Right lobe of liver (tissue), 6 donors: ENCODE measurements around the gene MPST. TPM values are rescaled to one million over a fixed set of nuclear protein-coding genes. Genes with fewer than 3 reads are reported as not detected.
A peak's percentile ranks its signal among the peaks of the same experiment; 100 is the strongest.

Experiments used
- ATAC-seq, 4 donors: fragments of 200-7000 bp; cut with Tn5 transposase; one replicate each; pipeline ENCODE4 v1.9.1; 2020; ENCODE audit warnings: mild to moderate bottlenecking in 4 of 4, moderate library complexity in 4 of 4
- DNase-seq, 3 donors: peaks; one replicate each; pipeline ENCODE4 v3.0.0-alpha.2; 2020
- H3K27ac ChIP-seq, 3 donors: fragments of 200-600 bp; one replicate each; pipeline ENCODE4 v1.8.0; 2022
- H3K27me3 ChIP-seq, 2 donors: fragments of 200-600 bp; one replicate each; pipeline ENCODE4 v1.8.0; 2022
- H3K36me3 ChIP-seq, 4 donors: fragments of 200-600 bp; sonication (generic) in 1 of 4; one replicate each; pipeline versions ENCODE4 v1.5.1 to v1.8.0; 2017 to 2022; ENCODE audit warnings: control low read depth in 1 of 4
- H3K4me1 ChIP-seq, 4 donors: fragments of 200-600 bp; sonication (generic) in 1 of 4; one replicate each; pipeline versions ENCODE4 v1.5.1 to v1.8.0; 2017 to 2022; ENCODE audit warnings: control low read depth in 1 of 4
- H3K4me3 ChIP-seq, 3 donors: fragments of 200-600 bp; one replicate each; pipeline ENCODE4 v1.8.0; 2022
- H3K9me3 ChIP-seq, 4 donors: fragments of 200-600 bp; sonication (generic) in 1 of 4; one replicate each; pipeline versions ENCODE4 v1.5.1 to v1.8.0; 2017 to 2022; ENCODE audit warnings: control low read depth in 1 of 4
- CTCF ChIP-seq, 4 donors: fragments of 200-600 bp in 3 of 4; fragments of 450-650 bp in 1 of 4; IDR thresholded peaks; one replicate each; pipeline versions ENCODE4 v1.5.1 to v1.8.0; 2016 to 2022; ENCODE audit warnings: antibody characterized with exemption in 4 of 4, mild to moderate bottlenecking in 2 of 4
- POLR2A ChIP-seq: fragments of 450-650 bp; IDR thresholded peaks from one replicate; pipeline ENCODE4 v1.6.1; 2017; ENCODE audit warnings: antibody characterized with exemption, mild to moderate bottlenecking
- WGBS: methylation state at CpG from one replicate; pipeline ENCODE4 v1.1.6; 2018; ENCODE audit warnings: low coverage, low lambda C conversion rate; ENCODE audit not compliant: insufficient coverage; ENCODE audit errors: missing lambda C conversion rate; 5-methylcytosine and 5-hydroxymethylcytosine counted together
- intact Hi-C, 2 donors: fragments of 100-400 bp; cut with DNase I; formaldehyde crosslinking; loops; one replicate each; pipeline versions ENCODE4 v1.11.2 to v1.14.1; 2022
- total RNA-seq, 6 experiments: library from RNA; depleted of rRNA in 2 of 6; stranded (reverse); fragments of >200 nt in 2 of 6; fragmentation: NEBNext Ultra II Directional in 3 of 6; extraction: Animal tissue kit (Norgen Biotek cat#: 25700) in 3 of 6; gene quantifications; one replicate each; pipeline versions ENCODE4 v1.1.0 to v1.2.4, GENCODE V29; 2016 to 2023
- donor health status: DM: no; HTN: yes; CAD: no.
- donor health status: DM: no; HTN: no; CAD: no.
- donor health status: DM: no; HTN: no; CAD: no.
- donor health status: DM: no; HTN: yes; CAD: no.
- donor health status: DM: no; HTN: yes; CAD: no.

Gene MPST
- total RNA-seq, 6 experiments from 2014 or later = 153 to 301 (median 214) TPM

- Histone ChIP-seq H3K4me1 (peaks cover 0 to 62% (median 26%) of the 10 kb centered on the region in 4 donors), H3K27me3 (no peaks in the 10 kb centered on the region), H3K36me3 (peaks cover 0 to 16% (median 7%) of the 10 kb centered on the region in 4 donors), H3K9me3 (no peaks in the 10 kb centered on the region), H3K27ac (peak overlapping the region; percentile 66 to 89 (median 69)), H3K4me3 (peak overlapping the region; percentile 8 to 50 (median 37))
- intact Hi-C loops = no loop called here
- peak; percentile 61 to 75 (median 69) for ATAC-seq
- 32% methylated on average over 7 of the region's 23 CpGs for WGBS
- peak; percentile 75 to 88 (median 83) for DNase-seq
- TF ChIP-seq CTCF (IDR thresholded peaks at IDR 0.05) (no peak), POLR2A (peak; percentile 84)
These were observed 14.3 kb downstream of the MPST start for GRCh38 chr22:37033605-37034430.

- peaks cover 0 to 32% (median 15%) of the 10 kb centered on the region in 4 donors for H3K4me1 ChIP-seq
These were observed 17.3 kb downstream of the MPST start for GRCh38 chr22:37036655-37037377.

GRCh38 chr22:37037669-37038068 lies 18.1 kb downstream of the MPST start:
- no peaks in the 10 kb centered on the region for H3K36me3 ChIP-seq
- intact Hi-C loops = no loop called here
- H3K4me3 ChIP-seq = no peak overlapping the region
- no peak for DNase-seq
- H3K9me3 ChIP-seq = no peaks in the 10 kb centered on the region
- TF ChIP-seq CTCF (IDR thresholded peaks at IDR 0.05) (no peak), POLR2A (no peak)
- peaks cover 0 to 24% (median 12%) of the 10 kb centered on the region in 4 donors for H3K4me1 ChIP-seq
- ATAC-seq = no peak
- H3K27me3 ChIP-seq = no peaks in the 10 kb centered on the region
- H3K27ac ChIP-seq = no peak overlapping the region
- WGBS = 63% methylated on average over 12 of the region's 14 CpGs

More at GRCh38 chr22:37036655-37037377, 17.3 kb downstream of the MPST start:
- intact Hi-C loops = no loop called here
- TF ChIP-seq POLR2A = no peak
- no peak for TF ChIP-seq CTCF (IDR thresholded peaks at IDR 0.05)
- Histone ChIP-seq H3K27me3 (no peaks in the 10 kb centered on the region), H3K27ac (no peak overlapping the region), H3K36me3 (no peaks in the 10 kb centered on the region), H3K4me3 (no peak overlapping the region), H3K9me3 (no peaks in the 10 kb centered on the region)
- ATAC-seq = no peak
- no peak for DNase-seq
- WGBS = 90% methylated on average over 5 of the region's 11 CpGs

GRCh38 chr22:37039466-37039865 lies 19.9 kb downstream of the MPST start:
- TF ChIP-seq POLR2A (no peak), CTCF (IDR thresholded peaks at IDR 0.05) (no peak)
- ATAC-seq (no peak), DNase-seq (no peak)
- H3K27me3 ChIP-seq = no peaks in the 10 kb centered on the region
- no peaks in the 10 kb centered on the region for H3K9me3 ChIP-seq
- no peak overlapping the region for H3K27ac ChIP-seq
- H3K4me1 ChIP-seq = peaks cover 0 to 33% (median 14%) of the 10 kb centered on the region in 4 donors
- WGBS = 82% methylated on average over 2 of the region's 2 CpGs
- no peak overlapping the region for H3K4me3 ChIP-seq
- H3K36me3 ChIP-seq = no peaks in the 10 kb centered on the region
- intact Hi-C loops = no loop called here
